ENCODE results near the gene STRIP1.

The STRIP1 gene

GRCh38 chr1:110034040-110034450 is 379 bp upstream of the STRIP1 start:
- DNase-seq (ENCODE audit: extremely low spot score), result no peak
- ChIA-PET CTCF (interaction anchor here (0.8 to 22.1 kb wide), 13 partner anchors 11 to 257 kb away, joined by 3 to 387 read pairs (median 4); partner anchors contain the start of gene AHCYL1), POLR2A (no interaction called here)
- TF ChIP-seq, protein P1, sequence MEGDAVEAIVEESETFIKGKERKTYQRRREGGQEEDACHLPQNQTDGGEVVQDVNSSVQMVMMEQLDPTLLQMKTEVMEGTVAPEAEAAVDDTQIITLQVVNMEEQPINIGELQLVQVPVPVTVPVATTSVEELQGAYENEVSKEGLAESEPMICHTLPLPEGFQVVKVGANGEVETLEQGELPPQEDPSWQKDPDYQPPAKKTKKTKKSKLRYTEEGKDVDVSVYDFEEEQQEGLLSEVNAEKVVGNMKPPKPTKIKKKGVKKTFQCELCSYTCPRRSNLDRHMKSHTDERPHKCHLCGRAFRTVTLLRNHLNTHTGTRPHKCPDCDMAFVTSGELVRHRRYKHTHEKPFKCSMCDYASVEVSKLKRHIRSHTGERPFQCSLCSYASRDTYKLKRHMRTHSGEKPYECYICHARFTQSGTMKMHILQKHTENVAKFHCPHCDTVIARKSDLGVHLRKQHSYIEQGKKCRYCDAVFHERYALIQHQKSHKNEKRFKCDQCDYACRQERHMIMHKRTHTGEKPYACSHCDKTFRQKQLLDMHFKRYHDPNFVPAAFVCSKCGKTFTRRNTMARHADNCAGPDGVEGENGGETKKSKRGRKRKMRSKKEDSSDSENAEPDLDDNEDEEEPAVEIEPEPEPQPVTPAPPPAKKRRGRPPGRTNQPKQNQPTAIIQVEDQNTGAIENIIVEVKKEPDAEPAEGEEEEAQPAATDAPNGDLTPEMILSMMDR (IDR thresholded peaks at IDR 0.05; ENCODE audit: control extremely low read depth, extremely low read depth, low read depth, missing control alignments), result no peak

DNA sequence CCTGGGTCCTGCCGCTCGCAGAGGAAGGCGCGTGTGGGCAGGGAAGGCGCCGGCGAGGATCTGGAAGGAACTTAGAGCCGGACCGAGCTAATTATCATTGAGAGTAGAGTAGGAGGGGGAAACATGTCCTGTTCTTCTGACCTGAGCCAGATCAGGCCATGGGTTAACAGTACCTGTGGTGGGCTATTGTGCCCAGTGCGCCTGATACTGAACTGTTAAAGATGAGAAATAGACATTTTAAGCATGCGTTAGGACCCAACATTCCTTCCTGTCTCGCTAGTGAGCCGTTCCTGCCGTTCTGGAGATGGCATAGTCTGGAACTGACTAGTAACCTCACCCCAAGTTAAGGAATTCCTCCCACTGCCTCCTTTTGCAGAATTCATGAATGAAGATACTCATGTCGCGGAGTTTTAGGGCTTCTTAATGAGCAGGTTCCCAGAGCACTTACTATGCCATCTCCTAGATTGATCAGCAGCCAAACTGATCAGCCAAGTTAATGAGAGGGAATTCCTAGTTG is 870 bp downstream of the STRIP1 start:
- TF ChIP-seq, protein P1 (IDR thresholded peaks at IDR 0.05; ENCODE audit: control extremely low read depth, extremely low read depth, low read depth, missing control alignments), result no peak
- ChIA-PET CTCF (interaction anchor here (0.9 to 22.1 kb wide), 6 partner anchors 10 to 144 kb away, joined by 3 to 387 read pairs (median 6); no protein-coding TSS in a partner anchor), POLR2A (no interaction called here)
- no peak for DNase-seq (ENCODE audit: extremely low spot score)

GRCh38 chr1:110038271-110038670 is 3.8 kb downstream of the STRIP1 start:
- no peak for DNase-seq (ENCODE audit: extremely low spot score)
- ChIA-PET POLR2A (no interaction called here), CTCF (interaction anchor here (1.0 to 22.1 kb wide), 4 partner anchors 8 to 261 kb away, joined by 3 to 387 read pairs (median 6); no protein-coding TSS in a partner anchor)
- TF ChIP-seq, protein P1 (IDR thresholded peaks at IDR 0.05; ENCODE audit: control extremely low read depth, extremely low read depth, low read depth, missing control alignments), result no peak

DNA sequence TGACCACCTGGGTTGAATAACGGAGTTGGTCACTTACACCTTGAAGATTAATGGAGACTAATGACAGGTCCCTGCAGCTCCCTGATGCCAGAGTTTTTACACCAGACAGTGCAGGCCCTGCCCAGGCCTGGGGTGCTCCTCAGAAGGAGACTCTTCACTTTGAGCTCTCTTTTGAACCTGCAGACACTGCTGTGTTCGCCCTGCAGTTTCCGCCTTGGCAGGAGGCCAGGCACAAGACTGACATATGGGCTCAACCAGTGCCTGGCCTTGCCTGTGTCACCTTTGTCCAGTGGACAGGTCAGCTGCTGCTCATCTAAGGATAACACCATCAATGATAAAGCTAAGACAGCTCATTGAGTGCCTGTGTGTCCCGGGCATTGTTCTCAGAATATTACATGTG is 5.2 kb downstream of the STRIP1 start:
- TF ChIP-seq, protein P1 (IDR thresholded peaks at IDR 0.05; ENCODE audit: control extremely low read depth, extremely low read depth, low read depth, missing control alignments), result no peak
- CTCF ChIA-PET, result interaction anchor here (1.4 to 22.1 kb wide), 4 partner anchors 10 to 55 kb away, joined by 3 to 387 read pairs (median 10); partner anchors contain the start of gene AHCYL1
- DNase-seq (ENCODE audit: extremely low spot score), result no peak
- POLR2A ChIA-PET, result interaction anchor here (0.6 kb wide), 1 partner anchor 9 kb away, joined by 3 read pairs; no protein-coding TSS in a partner anchor

- CTCF ChIA-PET, result interaction anchor here (1.2 to 22.1 kb wide), 3 partner anchors 11 to 56 kb away, joined by 4 to 387 read pairs (median 16); partner anchors contain the start of gene AHCYL1
Observed at GRCh38 chr1:110040548-110040947, 6.1 kb downstream of the STRIP1 start.

DNA sequence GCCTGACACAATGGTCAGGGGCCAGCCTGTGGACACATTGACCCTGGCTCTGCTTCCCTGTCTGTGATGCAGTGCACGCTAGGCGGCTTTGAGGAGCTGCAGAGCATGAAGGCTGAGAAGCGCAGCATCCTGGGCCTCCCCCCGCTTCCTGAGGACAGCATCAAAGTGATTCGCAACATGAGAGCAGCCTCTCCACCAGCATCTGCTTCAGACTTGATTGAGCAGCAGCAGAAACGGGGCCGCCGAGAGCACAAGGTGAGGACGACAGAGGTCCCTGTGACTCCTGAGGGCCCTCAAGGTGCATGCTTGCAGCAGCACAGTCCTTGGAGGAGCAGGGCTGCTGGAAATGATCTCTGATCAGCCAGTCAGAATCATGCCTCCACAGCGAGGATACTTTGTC is 8.6 kb downstream of the STRIP1 start:
- POLR2A ChIA-PET, result no interaction called here
- TF ChIP-seq, protein P1 (IDR thresholded peaks at IDR 0.05; ENCODE audit: control extremely low read depth, extremely low read depth, low read depth, missing control alignments), result no peak
- CTCF ChIA-PET, result interaction anchor here (1.5 to 22.1 kb wide), 2 partner anchors 14 to 62 kb away, joined by 3 to 387 read pairs; no protein-coding TSS in a partner anchor
- no peak for DNase-seq (ENCODE audit: extremely low spot score)

More at GRCh38 chr1:110040548-110040947, 6.1 kb downstream of the STRIP1 start:
- no peak for DNase-seq (ENCODE audit: extremely low spot score)
- TF ChIP-seq, protein P1 (IDR thresholded peaks at IDR 0.05; ENCODE audit: control extremely low read depth, extremely low read depth, low read depth, missing control alignments), result no peak
- POLR2A ChIA-PET, result interaction anchor here (0.7 kb wide), 2 partner anchors 11 to 31 kb away, joined by 3 read pairs; no protein-coding TSS in a partner anchor

Measured in GM10248 (cell line).